MM.1S (cell line): ENCODE results near the gene ACKR1.

Experiments used
- DNase-seq: peaks from one replicate; pipeline ENCODE4 v3.0.0-alpha.2; 2015
- H2AFZ ChIP-seq: fragments of 300-600 bp; sonication (generic); 2 replicates; pipeline ENCODE4 v1.6.0; 2016; ENCODE audit warnings: antibody characterized with exemption, low read length
- H3F3A ChIP-seq: fragments of 300-600 bp; sonication (generic); 2 replicates; pipeline ENCODE4 v1.6.1; 2016; ENCODE audit warnings: mild to moderate bottlenecking, antibody characterized with exemption, low read length, moderate library complexity, mixed read lengths; ENCODE audit not compliant: insufficient read depth
- H3K27ac ChIP-seq: fragments of 300-600 bp; sonication (generic); 2 replicates; pipeline ENCODE4 v1.5.1; 2016; ENCODE audit warnings: mild to moderate bottlenecking, low read length
- H3K27me3 ChIP-seq: fragments of 300-600 bp; sonication (generic); replicated peaks from 2 replicates; pipeline ENCODE4 v1.6.0; 2016; ENCODE audit warnings: low read length; ENCODE audit not compliant: insufficient read depth
- H3K36me3 ChIP-seq: fragments of 300-600 bp; sonication (generic); replicated peaks from 2 replicates; pipeline ENCODE4 v1.6.1; 2016; ENCODE audit warnings: mild to moderate bottlenecking, low read length, mixed read lengths; ENCODE audit not compliant: insufficient read depth
- H3K4me1 ChIP-seq: fragments of 300-600 bp; sonication (generic); 2 replicates; pipeline ENCODE4 v1.6.1; 2016; ENCODE audit warnings: low read length, mixed read lengths
- H3K4me2 ChIP-seq: fragments of 300-600 bp; sonication (generic); 2 replicates; pipeline ENCODE4 v1.6.0; 2016; ENCODE audit warnings: low read depth, low read length
- H3K4me3 ChIP-seq: fragments of 300-600 bp; sonication (generic); 2 replicates; pipeline ENCODE4 v1.5.1; 2016; ENCODE audit warnings: low read length, mixed read lengths
- H3K79me2 ChIP-seq: fragments of 300-600 bp; sonication (generic); 2 replicates; pipeline ENCODE4 v1.6.1; 2016; ENCODE audit warnings: mixed run types, low read length, mixed read lengths
- H3K9ac ChIP-seq: fragments of 300-600 bp; sonication (generic); 2 replicates; pipeline ENCODE4 v1.6.1; 2016; ENCODE audit warnings: low read length, mixed read lengths
- H3K9me2 ChIP-seq: fragments of 300-600 bp; sonication (generic); replicated peaks from 2 replicates; pipeline ENCODE4 v1.6.1; 2016; ENCODE audit warnings: mild to moderate bottlenecking, low read length, mixed read lengths; ENCODE audit not compliant: insufficient read depth
- H3K9me3 ChIP-seq: fragments of 300-600 bp; sonication (generic); replicated peaks from 2 replicates; pipeline ENCODE4 v1.6.1; 2016; ENCODE audit warnings: mild to moderate bottlenecking, low read length, mixed read lengths; ENCODE audit not compliant: insufficient read depth
- H4K20me1 ChIP-seq: fragments of 300-600 bp; sonication (generic); 2 replicates; pipeline ENCODE4 v1.6.1; 2016; ENCODE audit warnings: mild to moderate bottlenecking, low read length, moderate library complexity, mixed read lengths; ENCODE audit not compliant: insufficient read depth
- CTCF ChIP-seq: fragments of 300-600 bp; sonication (generic); IDR thresholded peaks from 2 replicates; pipeline ENCODE4 v1.5.1; 2016; ENCODE audit warnings: antibody characterized with exemption, low read length, mixed read lengths
- EZH2 ChIP-seq: fragments of 300-600 bp; sonication (generic); optimal IDR thresholded peaks from 2 replicates; pipeline ENCODE3; 2017; ENCODE audit warnings: low read depth, mild to moderate bottlenecking, antibody characterized with exemption, low read length, mixed read lengths
- EZH2phosphoT487 ChIP-seq: fragments of 300-600 bp; sonication (generic); IDR thresholded peaks from 2 replicates; pipeline ENCODE4 v1.6.1; 2018; ENCODE audit warnings: antibody characterized with exemption, low read length

Gene ACKR1

GRCh38 chr1:159172614-159173291, 31.9 kb upstream of the ACKR1 start:
- DNase-seq = no peak
- Histone ChIP-seq H3K4me3 (no peak overlapping the region), H2AFZ (no peak overlapping the region), H3K27ac (no peak overlapping the region), H3K4me2 (no peak overlapping the region), H3K9me2 (no peaks in the 10 kb centered on the region), H3K36me3 (no peaks in the 10 kb centered on the region), H3K9ac (no peak overlapping the region), H3K27me3 (peaks cover 64% of the 10 kb centered on the region), H3K4me1 (no peaks in the 10 kb centered on the region), H3K9me3 (no peaks in the 10 kb centered on the region), H3K79me2 (no peaks in the 10 kb centered on the region), H3F3A (no peaks in the 10 kb centered on the region), H4K20me1 (no peaks in the 10 kb centered on the region)
- no peak for TF ChIP-seq EZH2phosphoT487
- no peak for TF ChIP-seq EZH2
- no peak for TF ChIP-seq CTCF

- no peaks in the 10 kb centered on the region for H3K9me2 ChIP-seq
- no peak overlapping the region for H2AFZ ChIP-seq
- H3K79me2 ChIP-seq = no peaks in the 10 kb centered on the region
- no peaks in the 10 kb centered on the region for H4K20me1 ChIP-seq
- no peak overlapping the region for H3K9ac ChIP-seq
- H3K4me2 ChIP-seq = no peak overlapping the region
- H3F3A ChIP-seq = no peaks in the 10 kb centered on the region
- no peaks in the 10 kb centered on the region for H3K4me1 ChIP-seq
- no peak for DNase-seq
- H3K27ac ChIP-seq = no peak overlapping the region
- H3K4me3 ChIP-seq = no peak overlapping the region
- TF ChIP-seq EZH2 (no peak), CTCF (no peak), EZH2phosphoT487 (no peak)
- H3K27me3 ChIP-seq = peaks cover 64% of the 10 kb centered on the region
- no peaks in the 10 kb centered on the region for H3K36me3 ChIP-seq
- no peaks in the 10 kb centered on the region for H3K9me3 ChIP-seq
These were observed 31.4 kb upstream of the ACKR1 start for GRCh38 chr1:159173320-159173719.

GRCh38 chr1:159175571-159175970, 29.1 kb upstream of the ACKR1 start:
- Histone ChIP-seq H3F3A (no peaks in the 10 kb centered on the region), H3K4me2 (no peak overlapping the region), H4K20me1 (no peaks in the 10 kb centered on the region), H3K36me3 (no peaks in the 10 kb centered on the region), H3K79me2 (no peaks in the 10 kb centered on the region), H3K27me3 (peaks cover 49% of the 10 kb centered on the region), H3K4me1 (no peaks in the 10 kb centered on the region), H3K9me3 (no peaks in the 10 kb centered on the region), H3K27ac (no peak overlapping the region), H3K9ac (no peak overlapping the region), H3K9me2 (no peaks in the 10 kb centered on the region), H2AFZ (no peak overlapping the region), H3K4me3 (no peak overlapping the region)
- TF ChIP-seq EZH2 = no peak
- no peak for TF ChIP-seq CTCF
- no peak for TF ChIP-seq EZH2phosphoT487
- no peak for DNase-seq
